Naive B cell (primary cell): ENCODE measurements around the gene ITGAL. TPM values are rescaled to one million over a fixed set of nuclear protein-coding genes. Genes with fewer than 3 reads are reported as not detected.
A peak's percentile ranks its signal among the peaks of the same experiment; 100 is the strongest.
"Not testable (repeated sequence)": the region's sequence is repeated elsewhere in the genome, so short reads cannot be mapped to it uniquely, and the experiment has no call there.

ENCODE experiments used
- ATAC-seq, 2 donors: fragments of 150-1000 bp; cut with Tn5 transposase; 2 replicates each; pipeline ENCODE4 v1.10.0; 2021; ENCODE audit warnings: low read depth in 2 of 2, mild to moderate bottlenecking in 2 of 2, moderate library complexity in 2 of 2
- DNase-seq: peaks from one replicate; pipeline ENCODE4 v3.0.0; 2022
- H3K27ac Mint-ChIP-seq, 6 donors: one replicate each; pipeline ENCODE4 v1.8.0; 2020 to 2022; ENCODE audit warnings: mild to moderate bottlenecking in 6 of 6, mixed read lengths in 6 of 6, moderate library complexity in 5 of 6, inconsistent platforms in 2 of 6
- H3K27me3 Mint-ChIP-seq, 3 donors: one replicate each; pipeline ENCODE4 v1.8.0; 2021 to 2022; ENCODE audit warnings: mixed read lengths in 3 of 3, mild to moderate bottlenecking in 1 of 3
- H3K36me3 Mint-ChIP-seq, 2 donors: one replicate each; pipeline ENCODE4 v1.8.0; 2020 to 2022; ENCODE audit warnings: mixed read lengths in 2 of 2, inconsistent platforms in 1 of 2, mild to moderate bottlenecking in 1 of 2
- H3K4me1 Mint-ChIP-seq, 3 donors: one replicate each; pipeline ENCODE4 v1.8.0; 2020 to 2022; ENCODE audit warnings: mixed read lengths in 3 of 3, inconsistent platforms in 1 of 3, mild to moderate bottlenecking in 1 of 3, moderate library complexity in 1 of 3
- H3K4me3 Mint-ChIP-seq, 8 donors: one replicate each; pipeline ENCODE4 v1.8.0; 2020 to 2022; ENCODE audit warnings: mild to moderate bottlenecking in 8 of 8, mixed read lengths in 8 of 8, moderate library complexity in 8 of 8, inconsistent platforms in 2 of 8
- H3K9me3 Mint-ChIP-seq, 7 donors: one replicate each; pipeline ENCODE4 v1.8.0; 2020 to 2022; ENCODE audit warnings: mixed read lengths in 7 of 7, mild to moderate bottlenecking in 5 of 7, inconsistent platforms in 2 of 7, moderate library complexity in 1 of 7
- polyA plus RNA-seq, 6 donors: library from polyadenylated mRNA; unstranded; fragments of 300-500 nt; fragmentation: Illumina TruSeq; gene quantifications; one replicate each; pipeline ENCODE4 v1.2.3, GENCODE V29; 2021; ENCODE audit warnings: low read depth in 6 of 6

ITGAL gene
- polyA plus RNA-seq, 6 donors from 2014 or later, result 21.3 to 36.8 (median 25.6) TPM

DNA sequence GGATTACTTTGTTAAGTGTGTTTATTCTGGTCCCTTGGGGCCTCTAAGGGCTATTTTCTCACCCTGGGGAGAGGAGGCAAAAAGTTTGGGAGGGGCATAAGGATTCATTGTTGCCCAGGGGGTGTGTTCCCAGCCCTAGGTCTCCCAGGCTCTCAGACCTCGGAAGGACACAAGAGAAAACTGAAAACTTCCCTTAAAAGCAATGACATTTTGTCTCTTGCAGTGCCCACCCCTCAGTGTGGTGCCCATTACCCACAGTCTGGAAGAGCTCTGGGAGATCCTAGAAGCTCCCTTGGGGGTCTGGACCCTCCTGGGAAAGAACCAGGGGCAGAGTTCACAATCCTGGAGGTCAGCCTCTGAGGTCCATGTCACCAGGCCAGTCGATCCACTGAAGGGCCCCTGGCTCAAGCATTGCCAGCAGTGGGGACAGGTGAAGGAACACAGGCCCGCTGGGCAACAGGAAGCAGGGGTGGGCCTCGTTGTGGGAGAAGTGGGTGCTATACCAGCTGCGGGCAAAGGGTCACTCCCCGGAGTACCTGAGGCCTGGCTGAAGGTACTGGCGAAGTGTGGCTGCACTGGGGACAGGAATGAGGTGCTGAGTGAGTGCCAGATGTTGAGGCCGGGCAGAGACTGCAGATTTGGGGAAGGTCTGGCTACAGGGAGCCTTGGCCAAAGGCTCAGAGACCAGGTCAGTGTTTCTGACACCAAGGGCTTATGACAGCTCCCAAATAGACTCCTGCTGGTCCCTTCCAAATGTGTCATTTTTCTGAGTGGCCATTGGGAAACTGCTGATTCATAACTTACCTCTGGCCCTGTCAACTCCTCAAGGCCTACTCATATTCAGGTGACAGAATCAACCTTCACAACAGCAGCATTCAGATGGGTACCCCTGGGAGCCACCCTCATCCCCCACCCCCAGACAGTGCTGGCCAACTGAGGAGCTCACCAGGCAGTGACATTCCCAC lies 66.7 kb downstream of the ITGAL start:
- DNase-seq (no peak), ATAC-seq (no peak)
- Mint-ChIP-seq H3K4me1 (peaks cover 16 to 38% (median 26%) of the 10 kb centered on the region in 3 donors), H3K36me3 (peaks cover 0 to 7% of the 10 kb centered on the region in 2 donors), H3K4me3 (peak overlapping the region in 1 of 8 donors; percentile 77), H3K9me3 (no peaks in the 10 kb centered on the region), H3K27me3 (no peaks in the 10 kb centered on the region), H3K27ac (no peak overlapping the region)

DNA sequence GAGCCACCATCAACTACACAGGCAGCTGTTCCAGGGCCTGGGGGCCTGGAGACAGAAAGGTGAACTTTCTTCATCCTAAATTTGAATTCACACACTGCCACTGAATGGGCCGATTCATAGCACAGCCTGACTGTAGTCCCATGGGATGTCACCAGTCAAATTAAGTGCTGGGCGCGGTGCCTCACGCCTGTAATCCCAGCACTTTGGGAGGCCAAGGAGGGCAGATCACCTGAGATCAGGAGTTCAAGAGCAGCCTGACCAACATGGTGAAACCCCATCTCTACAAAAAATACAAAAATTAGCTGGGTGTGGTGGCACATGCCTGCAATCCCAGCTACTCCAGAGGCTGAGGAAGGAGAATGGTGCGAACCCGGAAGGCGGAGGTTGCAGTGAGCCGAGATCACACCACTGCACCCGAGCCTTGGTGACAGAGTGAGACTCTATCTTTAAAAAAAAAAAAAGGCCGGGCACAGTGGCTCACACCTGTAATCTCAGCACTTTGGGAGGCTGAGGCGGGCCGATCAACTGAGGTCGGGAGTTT lies 67.5 kb downstream of the ITGAL start:
- ATAC-seq, H3K36me3 Mint-ChIP-seq, H3K4me3 Mint-ChIP-seq, H3K9me3 Mint-ChIP-seq, H3K27me3 Mint-ChIP-seq, DNase-seq, H3K27ac Mint-ChIP-seq: not testable (repeated sequence)
- peaks cover 12 to 35% (median 23%) of the 10 kb centered on the region in 3 donors for H3K4me1 Mint-ChIP-seq

DNA sequence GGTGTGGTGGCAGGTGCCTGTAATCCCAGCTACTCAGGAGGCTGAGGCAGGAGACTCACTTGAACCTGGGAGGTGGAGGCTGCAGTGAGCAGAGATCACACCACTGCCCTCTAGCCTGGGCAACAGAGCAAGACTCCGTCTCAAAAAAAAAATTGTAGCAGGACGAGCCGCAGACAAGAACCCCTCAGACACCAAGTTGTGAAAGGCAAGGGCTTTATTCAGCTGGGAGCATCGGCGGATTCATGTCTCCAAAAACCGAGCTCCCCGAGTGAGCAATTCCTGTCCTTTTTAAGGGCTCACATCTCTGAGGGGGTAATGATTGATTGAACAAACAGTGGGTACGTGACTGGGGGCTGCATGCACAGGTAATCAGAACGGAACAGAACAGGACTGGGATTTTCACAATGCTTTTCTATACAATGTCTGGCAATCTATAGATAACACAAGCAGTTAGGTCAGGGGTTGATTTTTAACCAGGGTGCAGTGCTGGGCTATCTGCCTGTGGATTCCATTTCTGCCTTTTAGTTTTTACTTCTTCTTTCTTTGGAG lies 68.4 kb downstream of the ITGAL start:
- H3K27me3 Mint-ChIP-seq, H3K27ac Mint-ChIP-seq, ATAC-seq, H3K9me3 Mint-ChIP-seq, DNase-seq, H3K36me3 Mint-ChIP-seq, H3K4me3 Mint-ChIP-seq: not testable (repeated sequence)
- H3K4me1 Mint-ChIP-seq, result peaks cover 9 to 26% (median 16%) of the 10 kb centered on the region in 3 donors

DNA sequence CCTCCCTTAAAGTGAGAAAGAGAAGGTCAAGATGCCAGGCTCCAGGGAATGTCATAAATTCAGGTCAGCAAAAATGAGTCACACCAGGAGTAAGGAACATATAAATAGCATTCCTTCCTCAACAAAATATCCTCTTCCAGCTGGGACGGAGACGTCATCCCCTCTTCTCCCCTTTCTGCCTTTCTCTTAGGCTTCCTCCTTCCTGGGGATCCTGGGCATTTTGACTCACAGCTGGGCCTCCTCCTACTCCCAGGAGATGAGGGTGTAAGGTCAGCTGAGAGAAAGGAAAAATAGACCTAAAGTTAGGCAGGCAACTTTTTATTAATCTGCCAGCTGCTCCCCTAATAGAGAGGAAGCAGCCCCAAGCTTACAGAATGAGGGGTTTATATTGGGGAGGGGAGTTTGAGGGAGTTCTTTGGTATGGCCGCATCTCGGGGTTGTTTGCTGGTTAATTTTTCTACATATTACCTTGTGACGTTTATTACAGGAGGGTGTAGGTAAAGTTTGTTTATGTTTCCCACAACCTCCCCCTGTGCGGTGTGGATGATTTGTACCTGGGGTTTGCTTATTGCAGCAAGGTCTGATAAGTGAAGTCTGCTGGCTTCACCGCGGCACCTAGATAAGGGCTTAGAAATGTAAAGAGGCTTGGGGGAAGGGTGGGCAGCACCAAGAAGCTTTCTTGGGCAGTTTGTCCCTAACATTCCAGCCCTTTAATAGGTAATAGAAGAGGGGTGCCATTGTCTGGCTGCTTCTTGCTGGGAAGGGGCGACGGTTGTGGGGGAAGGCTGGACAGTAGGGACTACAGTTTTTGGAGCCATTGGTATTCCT lies 69.2 kb downstream of the ITGAL start:
- Mint-ChIP-seq H3K36me3 (no peaks in the 10 kb centered on the region), H3K4me1 (peaks cover 9 to 26% (median 13%) of the 10 kb centered on the region in 3 donors), H3K27ac (no peak overlapping the region), H3K27me3 (no peaks in the 10 kb centered on the region), H3K4me3 (no peak overlapping the region), H3K9me3 (no peaks in the 10 kb centered on the region)
- DNase-seq (no peak), ATAC-seq (no peak)

DNA sequence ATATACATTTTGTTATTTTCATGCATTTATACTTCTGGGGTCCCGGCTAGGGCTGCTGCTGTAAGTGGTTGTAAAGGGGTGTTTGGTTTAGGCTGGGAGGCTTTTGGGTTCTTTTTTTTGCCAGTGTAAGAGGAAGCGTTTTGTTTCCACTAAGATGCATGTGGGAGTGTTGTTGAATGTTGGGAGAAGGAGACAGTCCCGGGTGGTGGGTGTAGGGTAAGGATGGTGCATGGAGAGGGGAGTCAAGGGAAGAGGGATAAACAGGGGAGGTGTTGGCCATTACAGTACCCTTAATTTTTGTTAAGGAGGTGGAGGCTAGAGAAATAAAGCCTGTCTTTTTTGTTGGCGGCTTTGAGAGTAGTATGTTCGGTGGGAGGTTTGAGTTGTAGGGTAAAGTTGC lies 70.5 kb downstream of the ITGAL start:
- Mint-ChIP-seq H3K27ac (no peak overlapping the region), H3K4me1 (peaks cover 13 to 16% (median 14%) of the 10 kb centered on the region in 3 donors), H3K9me3 (no peaks in the 10 kb centered on the region), H3K36me3 (no peaks in the 10 kb centered on the region), H3K4me3 (no peak overlapping the region), H3K27me3 (no peaks in the 10 kb centered on the region)
- ATAC-seq, result no peak
- DNase-seq, result no peak

DNA sequence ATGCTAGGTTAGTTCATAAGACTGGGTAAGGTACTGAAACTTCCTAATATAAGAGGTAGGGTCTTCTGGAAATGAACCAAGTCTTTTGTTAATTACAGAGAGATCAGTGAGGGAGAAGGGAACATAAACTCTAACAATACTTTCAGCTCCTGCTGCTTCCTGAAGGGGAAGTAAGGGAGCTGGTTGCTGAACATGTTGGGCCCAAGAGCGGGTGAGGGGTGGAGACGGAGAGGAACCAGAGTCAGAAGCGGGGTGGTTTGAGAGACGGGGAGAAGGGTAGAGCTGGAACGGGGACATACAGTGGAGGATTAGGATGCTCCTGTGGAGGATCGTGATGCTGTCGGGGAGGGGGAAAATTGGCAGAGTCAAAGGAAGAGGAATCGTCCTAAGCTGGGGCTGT lies 73.6 kb downstream of the ITGAL start:
- Mint-ChIP-seq H3K4me3 (no peak overlapping the region), H3K9me3 (no peaks in the 10 kb centered on the region), H3K27me3 (no peaks in the 10 kb centered on the region), H3K4me1 (peaks cover 5 to 15% (median 14%) of the 10 kb centered on the region in 3 donors), H3K36me3 (no peaks in the 10 kb centered on the region), H3K27ac (peak overlapping the region in 3 of 6 donors; percentile 6 to 72 (median 21))
- ATAC-seq (no peak), DNase-seq (no peak)

DNA sequence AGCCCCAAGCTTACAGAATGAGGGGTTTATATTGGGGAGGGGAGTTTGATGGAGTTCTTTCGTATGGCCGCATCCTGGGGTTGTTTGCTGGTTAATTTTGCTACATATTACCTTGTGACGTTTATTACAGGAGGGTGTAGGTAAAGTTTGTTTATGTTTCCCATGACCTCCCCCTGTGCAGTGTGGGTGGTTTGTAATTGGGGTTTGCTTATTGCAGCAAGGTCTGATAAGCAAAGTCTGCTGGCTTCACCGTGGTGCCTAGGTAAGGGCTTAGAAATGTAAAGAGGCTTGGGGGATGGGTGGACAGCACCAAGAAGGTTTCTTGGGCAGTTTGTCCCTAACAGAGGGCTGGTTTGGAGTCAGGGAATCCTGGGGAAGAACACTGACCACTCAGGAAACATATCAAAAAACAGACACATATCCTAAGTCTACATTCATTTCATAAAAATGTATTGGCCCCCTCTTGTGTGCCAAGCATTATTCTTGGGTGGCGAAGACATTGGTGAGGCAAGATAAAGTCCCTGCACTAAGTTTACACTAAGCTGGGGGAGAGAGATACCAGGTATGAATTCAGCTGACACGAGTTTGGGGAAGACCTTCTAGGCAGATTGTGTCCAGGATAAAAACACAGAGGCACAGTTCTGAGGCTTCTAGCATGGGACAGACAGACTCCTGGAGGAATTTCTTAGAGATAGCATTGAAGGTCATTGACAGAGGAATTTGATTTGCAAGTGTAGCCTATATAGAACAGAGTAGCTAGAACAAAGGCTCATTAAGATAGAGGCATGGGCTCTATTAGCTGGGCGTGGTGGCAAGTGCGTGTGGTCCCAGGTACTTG lies 76.1 kb downstream of the ITGAL start:
- Mint-ChIP-seq H3K27ac (peak overlapping the region in 2 of 6 donors; percentile 78 to 90), H3K4me3 (no peak overlapping the region)

DNA sequence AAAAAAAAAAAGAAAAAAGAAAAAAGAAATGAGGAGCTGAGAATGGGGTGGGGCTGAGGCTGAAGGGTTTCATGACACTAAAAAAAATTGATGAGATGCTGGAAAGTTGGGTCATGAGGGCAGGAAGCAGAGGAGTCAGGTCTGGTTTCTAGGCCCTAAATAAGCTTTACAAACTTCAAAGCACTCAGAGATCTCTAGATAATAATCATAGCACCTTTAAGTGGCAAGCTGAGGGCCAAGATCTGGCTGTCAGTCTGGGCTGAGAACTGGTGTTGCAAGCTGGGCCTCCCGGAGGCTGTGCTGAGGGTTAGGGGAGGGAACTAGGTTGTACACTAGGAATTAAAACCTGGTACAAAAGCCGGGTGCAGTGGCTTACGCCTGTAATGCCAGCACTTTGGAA lies 79.2 kb downstream of the ITGAL start:
- H3K36me3 Mint-ChIP-seq, result no peaks in the 10 kb centered on the region
- H3K27ac Mint-ChIP-seq, result peak overlapping the region in 3 of 6 donors; percentile 20 to 40 (median 24)
- H3K4me1 Mint-ChIP-seq, result peaks cover 16 to 41% (median 20%) of the 10 kb centered on the region in 3 donors
- ATAC-seq (no peak), DNase-seq (no peak)
- no peaks in the 10 kb centered on the region for H3K27me3 Mint-ChIP-seq
- no peaks in the 10 kb centered on the region for H3K9me3 Mint-ChIP-seq
- no peak overlapping the region for H3K4me3 Mint-ChIP-seq

More for the DNA sequence above, 76.1 kb downstream of the ITGAL start:
- DNase-seq (no peak), ATAC-seq (no peak)
- H3K36me3 Mint-ChIP-seq, result no peaks in the 10 kb centered on the region
- peaks cover 10 to 29% (median 20%) of the 10 kb centered on the region in 3 donors for H3K4me1 Mint-ChIP-seq
- H3K9me3 Mint-ChIP-seq, result no peaks in the 10 kb centered on the region
- H3K27me3 Mint-ChIP-seq, result no peaks in the 10 kb centered on the region

DNA sequence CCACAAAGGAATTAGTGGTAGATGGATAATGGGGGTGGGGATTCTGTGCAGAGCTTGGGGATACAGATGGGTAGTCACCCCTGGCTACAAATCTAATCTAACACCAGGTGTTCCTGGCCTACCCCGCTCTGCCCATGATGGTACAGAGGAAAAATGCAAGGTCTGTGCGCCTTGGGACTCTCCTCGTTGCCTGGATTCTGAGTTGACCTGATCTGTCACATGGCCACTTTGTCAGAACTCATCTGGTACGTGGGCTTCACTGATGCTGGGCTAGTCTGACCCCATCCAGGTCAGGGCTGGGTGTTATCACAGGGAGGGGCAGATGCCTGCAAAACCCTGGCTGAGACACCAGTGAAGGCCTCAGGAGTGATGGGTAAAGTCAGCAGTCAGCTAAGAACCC lies 80.4 kb downstream of the ITGAL start:
- Mint-ChIP-seq H3K27ac (peak overlapping the region in 4 of 6 donors; percentile 19 to 91 (median 49)), H3K4me3 (peak overlapping the region in 2 of 8 donors; percentile 33 to 75), H3K4me1 (peaks cover 15 to 46% (median 25%) of the 10 kb centered on the region in 3 donors), H3K9me3 (no peaks in the 10 kb centered on the region), H3K36me3 (no peaks in the 10 kb centered on the region), H3K27me3 (no peaks in the 10 kb centered on the region)
- ATAC-seq (no peak), DNase-seq (no peak)

DNA sequence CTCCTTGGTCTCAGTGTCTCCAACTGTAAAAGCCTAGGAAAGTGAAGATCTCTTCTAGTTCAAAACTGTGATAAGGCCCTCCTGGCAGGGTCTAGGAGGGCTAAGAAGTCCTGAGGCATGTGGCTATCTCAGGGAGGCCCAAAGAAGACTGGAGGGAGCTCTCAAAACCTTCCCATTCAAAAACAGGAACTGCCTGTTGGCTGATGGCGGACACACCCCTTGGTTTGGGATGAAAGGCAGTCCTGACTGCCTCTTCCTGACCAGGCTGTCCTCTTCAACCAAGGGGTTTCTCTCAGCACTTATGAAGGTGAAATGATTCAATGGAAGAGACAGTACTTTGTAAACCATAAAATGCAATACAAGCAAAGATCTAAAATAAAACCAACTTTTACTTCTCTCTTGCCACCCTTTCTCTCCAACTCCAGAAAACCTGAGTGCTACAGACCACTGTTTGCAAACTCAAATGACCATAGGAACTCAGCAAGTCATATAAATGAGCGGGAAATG lies 80.9 kb downstream of the ITGAL start:
- DNase-seq (no peak), ATAC-seq (no peak)
- Mint-ChIP-seq H3K4me3 (peak overlapping the region in 2 of 8 donors; percentile 33 to 75), H3K27ac (peak overlapping the region in 2 of 6 donors; percentile 26 to 63), H3K4me1 (peaks cover 13 to 45% (median 29%) of the 10 kb centered on the region in 3 donors), H3K9me3 (no peaks in the 10 kb centered on the region), H3K27me3 (no peaks in the 10 kb centered on the region), H3K36me3 (no peaks in the 10 kb centered on the region)

DNA sequence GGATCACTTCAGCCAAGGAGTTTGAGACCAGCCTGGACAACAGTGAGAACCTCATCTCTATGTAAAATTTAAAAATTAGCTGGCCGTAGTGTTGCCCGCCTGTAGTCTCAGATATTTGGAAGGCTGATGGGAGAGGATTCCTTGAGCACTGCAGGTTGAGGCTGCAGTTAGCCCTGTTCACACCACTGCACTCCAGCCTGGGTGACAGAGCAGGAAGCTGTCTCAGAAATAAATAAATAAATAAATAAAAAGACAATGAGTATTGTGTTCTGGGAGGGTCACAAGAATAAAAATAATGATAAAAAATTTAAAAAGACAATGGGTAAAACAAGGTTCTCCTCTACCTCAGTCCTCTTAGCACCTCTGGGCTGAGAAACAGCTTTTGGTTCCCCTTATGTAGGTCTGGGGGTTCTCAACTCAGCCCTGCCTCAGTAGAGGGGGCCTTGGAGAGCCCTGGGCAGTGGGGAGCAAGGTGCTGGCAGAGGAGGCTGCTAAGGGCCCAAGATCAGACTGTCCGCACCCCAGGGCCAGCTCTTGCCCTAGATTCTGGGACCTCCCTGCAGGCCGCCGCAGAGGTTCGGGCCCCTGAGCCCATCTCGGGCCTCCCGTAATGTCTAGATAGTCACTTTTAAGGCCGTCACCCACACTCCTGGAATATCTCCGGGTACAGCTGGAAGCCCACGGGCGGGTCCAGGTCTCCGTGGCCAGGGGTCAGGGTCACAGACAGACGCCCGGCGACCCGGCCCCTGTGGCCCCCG lies 82.2 kb downstream of the ITGAL start:
- ATAC-seq (no peak), DNase-seq (no peak)
- Mint-ChIP-seq H3K27me3 (no peaks in the 10 kb centered on the region), H3K4me3 (peak overlapping the region in 2 of 8 donors; percentile 41 to 75), H3K4me1 (peaks cover 25 to 55% (median 41%) of the 10 kb centered on the region in 3 donors), H3K9me3 (peaks cover 0 to 2% (median 0%) of the 10 kb centered on the region in 7 donors), H3K27ac (peak overlapping the region in 1 of 6 donors; percentile 34), H3K36me3 (no peaks in the 10 kb centered on the region)
